T-helper 22 cell (primary cell): ENCODE results near the gene UTF1.

Experiments
- DNase-seq: peaks from one replicate; pipeline ENCODE4 v3.0.0-alpha.2; 2020; ENCODE audit warnings: low read depth

UTF1 gene, protein sequence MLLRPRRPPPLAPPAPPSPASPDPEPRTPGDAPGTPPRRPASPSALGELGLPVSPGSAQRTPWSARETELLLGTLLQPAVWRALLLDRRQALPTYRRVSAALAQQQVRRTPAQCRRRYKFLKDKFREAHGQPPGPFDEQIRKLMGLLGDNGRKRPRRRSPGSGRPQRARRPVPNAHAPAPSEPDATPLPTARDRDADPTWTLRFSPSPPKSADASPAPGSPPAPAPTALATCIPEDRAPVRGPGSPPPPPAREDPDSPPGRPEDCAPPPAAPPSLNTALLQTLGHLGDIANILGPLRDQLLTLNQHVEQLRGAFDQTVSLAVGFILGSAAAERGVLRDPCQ

DNA sequence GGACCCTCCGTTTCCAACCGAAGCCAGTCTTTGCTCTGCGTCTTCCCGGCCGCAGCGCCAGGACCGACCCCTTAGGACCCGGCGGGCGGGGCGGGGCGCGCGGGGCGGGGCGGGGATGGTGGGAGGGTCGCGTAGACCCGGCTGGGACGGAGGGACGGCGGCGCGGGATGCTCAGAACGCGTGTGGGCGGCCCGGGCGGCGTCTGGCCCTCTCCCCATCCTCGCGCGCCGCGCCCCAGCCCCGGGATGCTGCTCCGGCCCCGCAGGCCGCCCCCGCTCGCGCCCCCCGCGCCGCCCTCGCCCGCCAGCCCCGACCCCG lies at the start of gene UTF1:
TSS of gene UTF1 (plus strand) at position 174 of the 318 bp plus-strand sequence. CDS start at position 246, 72 bp downstream.
- no peak for DNase-seq

DNA sequence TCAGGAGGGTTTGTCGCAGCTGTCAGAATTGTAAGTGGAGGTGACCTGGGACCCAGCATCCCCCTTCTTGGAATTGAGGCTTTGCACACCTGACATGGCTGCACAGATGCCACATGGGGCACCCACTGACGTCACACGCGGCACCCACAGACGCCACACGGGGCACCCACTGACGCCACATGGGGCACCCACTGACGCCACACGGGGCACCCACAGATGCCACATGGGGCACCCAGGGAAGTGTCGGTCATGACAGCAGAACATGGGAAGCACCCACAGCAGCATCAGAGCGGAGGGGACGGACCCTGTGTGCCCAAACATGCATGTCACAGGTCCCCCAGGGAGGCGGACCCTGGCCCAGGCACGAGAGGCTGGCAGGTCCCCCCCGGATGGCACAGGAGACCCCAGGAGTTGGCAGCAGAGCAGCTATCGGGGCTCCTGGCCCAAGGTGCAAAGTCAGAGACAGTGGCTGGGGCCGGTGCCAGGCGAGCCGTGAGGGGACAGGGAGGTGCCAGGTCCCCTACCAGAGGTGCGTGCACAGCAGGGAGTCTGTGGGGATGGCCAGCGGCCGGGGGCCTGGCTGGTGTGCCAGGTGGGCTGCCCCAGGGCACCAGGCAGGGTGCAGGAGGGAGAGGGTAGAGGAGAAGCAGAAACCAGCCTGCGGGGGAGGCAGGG lies 48.9 kb upstream of the UTF1 start:
- DNase-seq = no peak

GRCh38 chr10:133182190-133182589 lies 47.8 kb upstream of the UTF1 start:
- DNase-seq = no peak

DNA sequence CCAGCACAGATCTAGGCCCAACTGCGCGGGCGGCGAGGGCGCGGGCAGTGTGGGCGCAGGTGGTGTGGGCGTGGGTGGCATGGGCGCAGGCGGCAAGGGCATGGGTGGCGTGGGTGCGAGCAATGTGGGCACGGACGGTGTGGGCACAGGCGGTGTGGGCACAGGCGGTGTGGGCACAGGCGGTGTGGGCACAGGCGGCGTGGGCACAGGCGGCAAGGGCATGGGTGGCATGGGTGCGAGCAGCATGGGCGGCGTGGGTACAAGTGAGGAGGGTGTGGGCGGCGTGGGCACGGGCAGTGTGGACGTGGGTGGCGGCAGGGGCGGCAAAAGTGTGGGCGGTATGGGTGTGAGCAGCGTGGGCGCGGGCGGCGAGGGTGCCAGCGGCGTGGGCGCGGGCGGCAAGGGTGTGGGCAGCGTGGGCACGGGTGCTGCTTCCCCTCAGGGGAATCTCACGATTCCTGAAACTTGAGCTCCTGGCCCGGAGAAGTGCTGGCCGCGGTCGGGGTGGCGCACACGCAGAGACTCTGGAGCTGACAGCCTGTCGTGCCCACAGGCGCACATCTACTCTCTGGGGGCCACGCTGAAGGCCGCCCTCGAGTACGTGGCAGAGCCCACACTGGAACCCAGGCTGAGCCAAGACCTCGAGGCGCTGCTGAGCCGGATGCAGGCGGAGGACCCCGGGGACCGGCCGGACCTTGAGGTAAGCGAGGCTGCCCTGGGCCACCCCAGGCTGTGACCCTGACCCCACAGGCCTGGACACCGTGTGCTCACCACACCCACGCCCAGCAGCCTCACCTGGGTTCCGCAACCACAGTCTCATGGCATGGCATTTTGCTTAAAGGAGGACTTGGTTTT lies 47.0 kb upstream of the UTF1 start:
- no peak for DNase-seq

GRCh38 chr10:133183646-133184378 lies 46.2 kb upstream of the UTF1 start:
- no peak for DNase-seq

GRCh38 chr10:133184591-133185244 lies 45.3 kb upstream of the UTF1 start:
- no peak for DNase-seq

DNA sequence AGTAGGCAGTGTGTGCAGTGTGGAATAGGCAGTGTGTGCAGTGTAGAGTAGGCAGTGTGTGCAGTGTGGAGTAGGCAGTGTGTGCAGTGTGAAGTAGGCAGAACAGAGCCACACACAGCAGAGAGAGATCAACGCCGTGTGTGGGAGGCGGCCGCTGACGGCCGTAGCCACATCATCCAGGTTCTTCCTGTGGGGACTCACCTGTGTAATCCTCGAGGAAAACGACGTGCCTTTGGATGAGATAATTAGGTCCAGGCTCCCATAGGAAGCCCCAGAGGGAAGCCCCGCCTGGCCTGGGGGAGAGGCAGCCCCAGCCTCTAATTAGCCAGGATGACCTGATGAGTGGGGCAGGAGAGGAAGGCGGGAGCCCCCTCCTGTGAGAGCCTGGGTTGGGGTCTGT lies 44.6 kb upstream of the UTF1 start:
- DNase-seq = no peak

- no peak for DNase-seq
Observed at GRCh38 chr10:133185916-133186315, 44.1 kb upstream of the UTF1 start.

- DNase-seq = no peak
Observed at GRCh38 chr10:133186416-133187090, 43.5 kb upstream of the UTF1 start.

- no peak for DNase-seq
Observed at GRCh38 chr10:133187091-133187905, 42.7 kb upstream of the UTF1 start.

DNA sequence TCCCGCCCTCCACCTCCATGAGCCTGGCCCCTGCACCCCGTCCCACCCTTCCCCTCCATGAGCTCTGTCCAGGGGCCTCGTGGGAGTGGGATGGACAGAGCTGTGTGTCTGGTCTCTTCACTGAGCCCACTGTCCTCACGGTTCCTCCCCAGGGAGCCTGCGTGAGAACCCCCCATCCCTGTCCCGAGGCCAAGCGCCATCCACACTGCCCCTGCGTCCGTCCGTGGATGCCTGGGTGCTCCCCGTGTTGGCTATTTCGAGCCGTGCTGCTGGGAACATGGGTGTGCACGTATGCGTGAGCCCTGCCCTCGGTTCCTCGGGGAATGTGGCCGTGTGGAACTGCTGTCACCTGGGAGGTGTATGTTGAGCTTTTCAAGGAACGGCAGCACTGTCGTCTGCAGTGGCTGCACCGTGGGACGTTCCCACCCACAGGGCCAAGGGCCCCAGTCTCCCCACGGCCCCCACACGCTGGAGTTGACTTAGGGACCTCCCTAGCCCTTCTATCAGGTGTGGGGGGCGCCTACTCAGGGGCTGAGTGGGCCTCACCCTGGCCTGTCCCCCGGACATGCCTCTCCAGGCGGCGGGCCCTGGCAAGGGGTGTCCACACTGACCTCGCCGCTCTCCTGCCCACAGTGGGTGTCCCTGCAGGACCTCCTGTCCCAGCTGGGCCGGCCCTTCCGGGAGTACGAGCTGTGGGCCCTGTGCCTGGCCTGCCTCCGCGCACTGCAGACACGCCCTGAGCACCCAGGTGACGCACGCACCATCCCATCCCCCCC lies 41.9 kb upstream of the UTF1 start:
- DNase-seq = no peak

DNA sequence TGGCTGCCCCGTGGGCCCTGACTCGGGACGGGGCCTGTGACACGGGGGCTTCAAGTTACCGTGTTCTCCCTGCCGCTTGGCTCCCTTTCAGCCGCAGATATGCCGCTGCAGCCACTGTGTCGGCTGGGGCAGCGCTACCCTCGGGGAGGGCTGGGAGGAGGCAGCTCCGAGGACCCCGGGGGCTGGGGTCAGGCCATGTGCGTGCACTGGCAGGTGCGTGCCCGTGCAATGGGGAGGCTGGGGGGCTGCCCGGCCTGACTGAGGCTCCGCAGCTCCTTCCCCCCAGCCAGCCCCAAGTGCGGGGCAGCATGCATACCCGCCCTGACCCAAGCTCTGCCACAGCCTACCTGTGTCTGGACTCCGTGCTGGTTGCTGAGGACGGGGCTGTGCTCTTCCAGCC lies 40.8 kb upstream of the UTF1 start:
- no peak for DNase-seq

- DNase-seq = no peak
Observed at GRCh38 chr10:133189726-133190125, 40.3 kb upstream of the UTF1 start.

GRCh38 chr10:133190225-133190624 lies 39.8 kb upstream of the UTF1 start:
- no peak for DNase-seq

DNA sequence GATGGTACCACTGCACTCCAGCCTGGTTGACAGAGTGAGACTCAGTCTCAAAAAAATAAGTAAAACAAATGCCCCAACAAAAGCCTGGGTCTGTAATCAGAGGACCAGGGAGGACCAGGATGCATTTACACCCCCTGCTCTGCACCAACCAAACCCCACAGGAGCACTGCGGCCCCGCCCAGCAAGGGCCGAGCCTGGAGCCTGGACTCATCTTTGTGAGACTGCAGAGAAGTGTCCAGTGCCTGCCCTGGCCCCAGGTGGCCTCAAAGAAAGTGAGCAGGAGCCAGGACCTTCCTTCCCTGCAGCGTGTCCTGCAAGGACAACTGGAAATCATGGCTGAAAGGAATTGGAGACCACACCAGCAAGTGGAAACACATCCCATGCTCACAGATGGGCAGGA lies 38.4 kb upstream of the UTF1 start:
- DNase-seq = no peak

DNA sequence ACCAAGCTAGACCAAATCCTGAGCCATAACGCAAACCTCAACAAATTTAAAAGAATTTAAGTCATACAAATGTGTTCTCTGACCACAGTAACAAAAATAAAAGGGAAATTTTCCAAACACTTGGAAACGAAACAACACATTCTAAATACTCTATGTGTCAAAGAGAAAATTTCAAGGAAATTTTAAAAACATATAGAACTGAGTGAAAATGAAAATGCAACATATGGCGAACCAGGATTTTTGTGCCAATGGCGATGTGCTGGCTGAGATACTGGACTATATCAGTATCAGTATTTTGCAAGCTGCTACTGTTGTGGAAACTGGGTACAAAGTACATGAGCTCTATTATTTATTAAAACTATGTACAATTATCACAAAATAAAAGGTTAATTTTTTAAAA lies 35.9 kb upstream of the UTF1 start:
- DNase-seq = no peak

- DNase-seq = no peak
Observed at GRCh38 chr10:133195096-133195495, 34.9 kb upstream of the UTF1 start.

- no peak for DNase-seq
Observed at GRCh38 chr10:133195611-133196010, 34.4 kb upstream of the UTF1 start.

- DNase-seq = no peak
Observed at GRCh38 chr10:133196221-133196915, 33.6 kb upstream of the UTF1 start.
